ENCODE data around the gene RAMACL. TPM values are rescaled to one million over a fixed set of nuclear protein-coding genes. Genes with fewer than 3 reads are reported as not detected.
A peak's percentile ranks its signal among the peaks of the same experiment; 100 is the strongest.

RAMACL gene
- total RNA-seq, 2 donors from 2014 or later: 0.81 to 1.1 TPM

DNA sequence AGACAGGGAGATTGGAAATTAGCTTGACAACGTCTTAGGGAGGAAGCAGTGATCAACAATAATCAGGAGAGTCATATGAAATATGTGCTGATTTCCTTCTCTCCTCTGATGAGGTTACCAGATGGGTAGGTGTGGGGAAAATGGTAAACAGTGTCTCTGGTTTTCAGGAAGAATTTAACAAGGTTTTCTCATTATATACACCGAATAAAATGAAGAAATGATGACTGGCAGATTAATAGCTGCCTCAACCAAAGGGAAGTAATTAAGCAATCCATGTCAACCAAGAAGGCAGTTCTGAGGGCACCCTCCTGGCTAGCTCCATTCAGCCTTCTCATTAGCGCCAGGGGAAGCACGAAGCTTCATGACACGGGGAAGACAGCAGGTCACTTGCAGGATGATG, 12.7 kb upstream of the RAMACL start:
- ATAC-seq (no peak), DNase-seq (no peak)
- intact Hi-C loops (cut with DNase I, micrococcal nuclease): no loop called here

DNA sequence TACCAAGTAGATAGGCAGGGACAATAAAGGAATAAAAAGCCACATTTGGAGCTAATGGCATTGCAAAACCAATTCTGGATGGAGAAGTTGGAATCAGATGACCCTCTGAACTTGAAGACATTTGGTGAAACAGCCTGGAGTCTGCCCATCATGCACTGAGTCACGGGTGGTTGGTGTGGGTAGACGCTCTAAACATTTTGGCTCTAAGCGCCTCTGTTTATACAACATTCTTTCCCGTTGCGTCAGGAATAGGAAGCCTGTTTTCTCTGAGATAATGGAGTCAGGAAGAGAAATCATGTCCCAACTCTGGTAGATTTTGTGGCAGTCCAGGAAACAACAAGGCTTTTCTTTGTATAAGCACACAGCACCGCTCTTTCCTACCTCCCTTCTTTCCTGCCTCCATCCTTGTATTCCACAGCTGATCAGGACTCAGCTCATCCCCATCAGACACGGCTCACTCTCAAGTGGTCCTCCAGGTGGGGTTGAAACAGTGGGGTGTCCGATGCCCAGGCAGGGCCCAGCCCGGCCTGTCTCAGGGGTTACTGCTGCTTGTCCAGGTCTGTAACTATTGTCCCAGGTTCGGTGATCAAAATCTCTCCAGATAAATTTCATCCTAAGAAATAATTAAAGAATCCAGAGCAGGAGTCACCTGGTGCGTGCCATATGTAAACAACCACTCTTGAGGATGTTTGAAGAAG, 12.1 kb upstream of the RAMACL start:
- ATAC-seq: no peak
- intact Hi-C loops (cut with DNase I, micrococcal nuclease): no loop called here
- no peak for DNase-seq

DNA sequence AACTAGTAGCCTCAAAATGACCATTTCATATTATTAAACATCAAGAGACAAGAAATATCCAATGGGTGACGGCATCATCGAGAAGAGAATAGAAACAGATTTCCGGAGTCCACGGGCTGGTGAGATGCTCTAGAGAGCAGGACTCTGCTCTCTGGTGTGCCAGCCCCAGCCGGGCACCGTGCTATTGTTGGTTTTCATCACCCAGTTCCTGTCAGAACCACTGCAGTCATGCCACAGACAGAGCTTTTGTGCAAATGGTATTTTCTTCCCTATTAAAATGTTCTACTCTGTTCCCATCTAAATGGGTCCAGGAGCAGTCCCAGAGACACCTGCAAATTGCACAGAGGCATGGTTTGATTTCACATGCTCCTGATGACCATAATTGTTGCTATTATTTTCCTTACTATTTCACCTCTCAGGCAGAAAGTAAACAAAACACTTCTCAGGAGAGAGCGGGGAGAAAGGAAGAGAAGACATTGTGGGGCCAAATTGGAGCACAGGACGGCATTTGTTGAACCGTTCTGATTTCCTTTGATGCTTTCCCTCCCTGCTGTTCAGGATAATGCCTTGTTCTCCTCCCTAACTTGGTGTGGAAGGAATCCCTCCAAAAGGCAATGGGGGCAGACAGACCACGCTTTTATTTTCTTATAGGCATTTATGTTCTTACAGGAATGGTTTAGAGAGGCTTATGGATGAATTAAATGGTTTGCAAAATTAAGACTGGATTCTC, 11.4 kb upstream of the RAMACL start:
- DNase-seq (no peak), ATAC-seq (no peak)
- intact Hi-C loops (cut with DNase I, micrococcal nuclease): no loop called here

GRCh38 chr6:166596776-166597507, 10.5 kb upstream of the RAMACL start:
- DNase-seq (no peak), ATAC-seq (no peak)
- intact Hi-C loops (cut with DNase I, micrococcal nuclease): no loop called here

- DNase-seq (no peak), ATAC-seq (peak; percentile 27)
- intact Hi-C loops (cut with DNase I, micrococcal nuclease): no loop called here
Measured at GRCh38 chr6:166595949-166596348, 9.5 kb upstream of the RAMACL start.

DNA sequence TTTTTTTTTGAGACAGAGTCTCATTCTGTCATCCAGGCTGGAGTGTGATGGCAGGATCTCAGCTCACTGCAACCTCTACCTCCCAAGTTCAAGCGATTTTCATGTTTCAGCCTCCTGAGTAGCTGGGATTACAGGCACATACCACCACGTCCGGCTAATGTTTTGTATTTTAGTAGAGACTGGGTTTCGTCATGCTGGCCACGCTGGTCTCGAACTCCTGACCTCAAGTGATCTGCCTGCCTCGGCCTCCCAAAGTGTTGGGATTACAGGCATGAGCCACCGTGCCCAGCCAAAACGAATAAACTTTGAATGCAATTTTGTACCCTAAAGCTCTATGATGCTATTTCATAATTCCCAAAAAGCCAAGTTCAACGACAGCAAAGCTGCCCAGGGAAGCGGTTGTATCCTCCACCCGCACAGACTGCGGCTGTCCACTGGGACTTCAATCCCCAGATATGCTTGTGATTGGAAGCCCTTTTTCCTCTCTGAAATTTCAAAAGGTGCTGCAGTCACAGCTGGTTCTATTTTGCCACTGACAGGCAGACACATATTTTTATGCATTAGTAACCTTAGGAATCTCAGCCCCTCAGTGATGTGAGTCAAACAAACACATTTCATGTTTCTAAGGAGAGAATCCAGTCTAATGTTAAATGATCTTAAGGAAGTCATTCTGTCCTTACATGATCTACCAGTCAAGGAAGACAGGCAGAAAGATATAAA, 8.7 kb upstream of the RAMACL start:
- intact Hi-C loops (cut with DNase I, micrococcal nuclease): no loop called here
- no peak for ATAC-seq
- DNase-seq: no peak

DNA sequence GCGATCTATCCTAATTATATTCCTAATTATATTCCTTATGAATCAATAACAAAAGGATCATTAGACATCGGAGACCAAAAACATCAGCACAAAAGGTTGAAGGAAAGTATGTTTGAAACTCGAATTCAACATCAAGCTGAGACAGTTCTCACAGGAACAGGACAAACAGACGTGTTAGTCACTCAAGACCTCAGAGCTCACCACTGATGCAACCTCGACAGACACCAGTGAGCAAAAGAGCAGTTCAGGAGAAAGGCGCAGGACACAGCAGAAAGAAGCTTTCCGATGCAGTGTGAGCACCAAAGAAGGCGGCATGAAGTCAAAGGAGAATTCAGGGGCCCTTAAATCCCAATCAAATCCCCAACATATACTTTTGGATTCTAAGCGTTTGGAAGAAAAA, 6.3 kb upstream of the RAMACL start:
- ATAC-seq (no peak), DNase-seq (no peak)
- intact Hi-C loops (cut with DNase I, micrococcal nuclease): no loop called here

DNA sequence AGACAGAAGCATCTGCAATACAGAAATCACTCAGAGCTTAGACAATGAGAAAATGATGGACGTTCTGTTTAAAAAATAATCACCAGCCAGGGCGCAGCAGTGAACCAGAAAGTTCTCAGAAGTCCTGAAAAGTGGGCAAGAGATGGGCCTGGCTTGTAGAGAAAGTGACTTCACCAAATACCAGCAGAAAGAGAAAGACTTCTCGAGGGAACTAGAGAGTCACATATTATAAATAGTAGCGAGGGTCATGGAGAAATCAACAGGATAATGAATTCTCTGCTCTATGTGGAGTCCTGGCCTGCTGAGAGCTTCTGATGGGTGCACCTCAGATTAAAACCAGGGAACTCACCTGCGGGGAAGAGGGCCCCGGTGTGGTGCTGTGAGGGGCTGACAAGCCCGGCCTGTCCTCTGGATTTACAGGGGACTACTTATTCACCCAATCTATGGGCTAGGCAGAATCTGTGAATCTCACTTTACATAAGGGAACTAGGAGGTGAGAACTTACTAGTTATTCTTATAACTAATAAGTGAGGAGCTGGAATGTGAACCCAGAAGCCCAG, 5.6 kb upstream of the RAMACL start:
- ATAC-seq (no peak), DNase-seq (no peak)
- intact Hi-C loops (cut with DNase I, micrococcal nuclease): no loop called here

- intact Hi-C loops (cut with DNase I, micrococcal nuclease): no loop called here
- ATAC-seq (no peak), DNase-seq (no peak)
Measured at GRCh38 chr6:166591026-166591425, 4.5 kb upstream of the RAMACL start.

GRCh38 chr6:166589786-166590574, 3.5 kb upstream of the RAMACL start:
- intact Hi-C loops (cut with DNase I, micrococcal nuclease): no loop called here
- ATAC-seq (no peak), DNase-seq (no peak)

- intact Hi-C loops (cut with DNase I, micrococcal nuclease): no loop called here
- ATAC-seq (no peak), DNase-seq (no peak)
Measured at GRCh38 chr6:166589337-166589731, 2.9 kb upstream of the RAMACL start.

DNA sequence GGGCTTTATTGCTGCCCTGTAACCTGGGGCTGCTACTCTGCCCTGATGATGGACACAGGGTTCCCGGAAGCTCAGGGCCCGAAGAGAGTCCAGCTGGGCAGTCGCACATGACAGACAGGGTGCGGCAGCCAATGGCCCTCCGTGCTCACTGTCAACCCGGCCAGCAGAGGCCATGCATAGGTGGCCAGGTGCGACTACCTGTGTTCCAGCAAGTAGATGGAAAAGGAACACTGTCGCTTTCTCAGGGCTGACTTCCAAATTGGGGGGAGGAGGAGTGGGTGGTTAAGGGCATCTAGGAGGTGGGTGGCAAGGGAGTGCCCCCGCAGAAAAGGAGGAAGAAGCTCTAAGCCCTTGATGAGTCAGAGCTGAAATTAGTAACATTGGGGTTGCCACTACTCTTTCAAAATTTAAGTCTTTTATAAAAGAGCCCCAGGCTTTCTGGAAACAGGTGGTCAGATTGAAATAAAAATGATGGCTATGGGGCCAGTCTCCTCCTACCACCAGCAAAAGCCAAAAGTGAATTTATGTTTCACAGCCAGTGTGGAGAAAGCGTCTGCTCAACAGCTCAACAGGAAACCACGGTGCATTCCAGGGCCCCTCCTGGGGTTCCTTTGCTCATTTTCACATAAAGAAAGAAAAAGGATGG, 2.3 kb upstream of the RAMACL start:
- ATAC-seq: no peak
- intact Hi-C loops (cut with DNase I, micrococcal nuclease): no loop called here
- no peak for DNase-seq

DNA sequence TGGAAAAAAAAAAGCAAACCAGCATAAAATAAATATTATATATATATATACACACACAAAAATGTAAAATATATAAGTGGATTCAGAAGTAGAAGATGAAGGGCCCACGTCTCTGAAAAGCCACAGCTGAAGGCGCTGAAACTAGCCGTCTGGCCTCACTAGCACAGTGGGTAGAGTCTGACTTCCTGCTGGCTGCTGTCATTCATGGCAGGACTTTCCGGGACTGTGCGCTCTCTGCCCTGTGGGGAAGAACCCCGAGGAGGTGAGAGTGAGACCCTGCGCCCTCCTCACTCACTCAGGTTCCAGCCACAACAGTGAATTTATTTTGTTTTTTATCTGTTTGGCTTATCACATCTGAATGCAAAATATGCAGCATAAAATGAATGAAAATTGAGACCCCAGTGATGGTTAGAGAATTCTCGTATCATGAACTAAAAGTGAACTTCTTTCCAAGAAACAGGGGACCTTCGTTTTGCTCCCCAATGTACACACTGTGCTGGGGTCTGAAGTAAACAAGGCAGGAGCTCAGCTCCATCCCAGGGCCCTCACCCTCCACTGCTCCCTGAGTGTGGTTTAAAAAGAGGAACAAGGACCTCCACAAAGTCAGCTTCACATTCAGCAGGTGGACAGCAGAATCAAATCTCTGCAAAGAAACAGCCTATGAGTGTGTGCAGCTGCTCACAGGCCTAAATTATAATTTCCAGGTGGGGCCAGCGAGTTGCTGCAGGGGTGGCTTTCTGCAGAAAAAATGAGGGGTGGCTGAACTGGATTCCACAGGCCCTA, 1.3 kb upstream of the RAMACL start:
- ATAC-seq: no peak
- DNase-seq: no peak
- intact Hi-C loops (cut with DNase I, micrococcal nuclease): no loop called here

DNA sequence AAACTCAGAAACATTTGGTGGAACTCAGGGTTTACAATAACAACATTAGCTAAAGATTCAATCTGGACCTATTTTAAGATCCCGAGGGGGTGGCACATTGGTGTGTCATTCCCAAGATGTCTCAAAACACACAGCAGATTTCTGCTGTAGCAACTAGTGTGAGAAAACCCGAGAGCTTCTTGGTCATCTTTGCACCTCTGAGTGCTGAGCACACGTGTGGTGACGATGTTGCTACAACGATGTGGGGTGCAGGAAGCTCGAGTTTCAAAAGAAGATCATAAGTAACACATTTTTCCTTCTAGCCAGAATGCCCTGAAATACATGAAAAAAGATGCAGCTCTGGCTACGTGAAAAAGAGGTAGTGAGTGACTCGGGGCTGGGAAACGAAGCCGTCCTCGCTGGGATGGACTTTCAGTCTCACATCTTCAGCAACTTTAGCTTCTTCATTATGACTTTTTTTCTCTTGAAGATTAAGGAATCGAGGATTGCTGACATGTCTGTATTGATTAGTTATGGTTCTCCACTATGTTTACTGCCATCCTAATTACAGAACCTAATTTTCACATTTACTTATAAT, 1.5 kb downstream of the RAMACL start:
- no peak for ATAC-seq
- no peak for DNase-seq
- intact Hi-C loops (cut with DNase I, micrococcal nuclease): no loop called here

GRCh38 chr6:166584155-166584554, 2.3 kb downstream of the RAMACL start:
- ATAC-seq (no peak), DNase-seq (no peak)
- intact Hi-C loops (cut with DNase I, micrococcal nuclease): no loop called here

GRCh38 chr6:166583230-166583965, 3.1 kb downstream of the RAMACL start:
- intact Hi-C loops (cut with DNase I, micrococcal nuclease): no loop called here
- no peak for DNase-seq
- ATAC-seq: no peak

All from left colon (tissue), 2 donors.